ENCODE measurements around the gene NOD1.

DNA sequence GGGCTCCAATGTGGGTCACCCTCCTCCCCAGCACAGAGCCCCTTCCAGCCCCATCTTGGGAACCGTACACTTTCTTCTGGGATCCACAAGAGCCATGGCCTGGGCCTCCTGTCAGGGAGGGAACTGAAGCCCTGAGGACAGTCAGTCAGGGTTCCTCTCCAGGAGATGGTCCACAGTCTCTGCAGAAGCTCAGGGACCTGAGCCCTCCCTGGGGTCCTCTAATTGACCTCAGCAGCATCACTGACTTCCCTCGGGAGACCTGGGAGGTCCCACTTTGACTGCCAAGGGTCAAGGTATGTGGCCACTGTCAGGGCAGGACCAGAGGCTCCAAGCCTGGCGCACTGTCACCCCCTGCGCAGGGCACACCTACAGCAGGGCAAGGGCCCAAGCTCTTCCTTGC, 32.3 kb downstream of the NOD1 start:
- no peak for TF ChIP-seq POLR2A (IDR thresholded peaks at IDR 0.05)
- no peak for TF ChIP-seq EP300 (IDR thresholded peaks at IDR 0.05)
- TF ChIP-seq, protein P1, sequence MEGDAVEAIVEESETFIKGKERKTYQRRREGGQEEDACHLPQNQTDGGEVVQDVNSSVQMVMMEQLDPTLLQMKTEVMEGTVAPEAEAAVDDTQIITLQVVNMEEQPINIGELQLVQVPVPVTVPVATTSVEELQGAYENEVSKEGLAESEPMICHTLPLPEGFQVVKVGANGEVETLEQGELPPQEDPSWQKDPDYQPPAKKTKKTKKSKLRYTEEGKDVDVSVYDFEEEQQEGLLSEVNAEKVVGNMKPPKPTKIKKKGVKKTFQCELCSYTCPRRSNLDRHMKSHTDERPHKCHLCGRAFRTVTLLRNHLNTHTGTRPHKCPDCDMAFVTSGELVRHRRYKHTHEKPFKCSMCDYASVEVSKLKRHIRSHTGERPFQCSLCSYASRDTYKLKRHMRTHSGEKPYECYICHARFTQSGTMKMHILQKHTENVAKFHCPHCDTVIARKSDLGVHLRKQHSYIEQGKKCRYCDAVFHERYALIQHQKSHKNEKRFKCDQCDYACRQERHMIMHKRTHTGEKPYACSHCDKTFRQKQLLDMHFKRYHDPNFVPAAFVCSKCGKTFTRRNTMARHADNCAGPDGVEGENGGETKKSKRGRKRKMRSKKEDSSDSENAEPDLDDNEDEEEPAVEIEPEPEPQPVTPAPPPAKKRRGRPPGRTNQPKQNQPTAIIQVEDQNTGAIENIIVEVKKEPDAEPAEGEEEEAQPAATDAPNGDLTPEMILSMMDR (IDR thresholded peaks at IDR 0.05) = no peak

Measured in tibial nerve (tissue), 4 donors.